GM12878 (cell line): ENCODE measurements around the gene RNF113B. TPM values are rescaled to one million over a fixed set of nuclear protein-coding genes. Genes with fewer than 3 reads are reported as not detected.

Experiments used
- ATAC-seq: fragments of 200-7000 bp; cut with Tn5 transposase; 3 replicates; pipeline ENCODE4 v1.9.1; 2020; ENCODE audit warnings: mild to moderate bottlenecking, moderate library complexity
- BruUV-seq: library from RNA; stranded (reverse); fragments of 400-500 nt; replicated peaks from 2 replicates; lab custom pipeline; 2021; lab: Mats Ljungman, UMichigan
- CTCF ChIA-PET: fragments of 300-600 bp; sonication (Branson Sonifier 250); formaldehyde crosslinking; extraction: SDS; loops from one replicate; lab custom pipeline; 2021; ENCODE audit warnings: inconsistent platforms; lab: Yijun Ruan, JAX
- POLR2A ChIA-PET: fragments of 350-600 bp; formaldehyde crosslinking; extraction: SDS; loops from one replicate; lab custom pipeline; 2021; ENCODE audit warnings: inconsistent platforms; lab: Charles Lee
- RAD21 ChIA-PET: fragments of 300-600 bp; sonication (Branson Sonifier 250); formaldehyde crosslinking; loops from one replicate; lab custom pipeline; 2023; ENCODE audit warnings: antibody characterized with exemption; ENCODE audit not compliant: unreplicated experiment; lab: Charles Lee
- SMC1A ChIA-PET: fragments of 300-600 bp; sonication (Branson Sonifier 250); formaldehyde crosslinking; loops from one replicate; lab custom pipeline; 2023; ENCODE audit not compliant: unreplicated experiment, uncharacterized antibody; lab: Charles Lee
- DNase-seq: peaks from one replicate; pipeline ENCODE4 v3.0.0-alpha.2; 2011; ENCODE audit warnings: low read depth, low spot score
- FAIRE-seq: peaks from 3 replicates; lab custom pipeline; 2011; peaks lifted over from hg19 to GRCh38; lab: Jason Lieb, UNC
- H2AFZ ChIP-seq: 2 replicates; pipeline ENCODE4 v1.6.0; 2011; ENCODE audit warnings: low read depth, low read length, control low read depth; ENCODE audit not compliant: control insufficient read depth
- H3K27ac ChIP-seq: 2 replicates; pipeline ENCODE4 v1.5.1; 2011; ENCODE audit warnings: control low read depth; ENCODE audit not compliant: control insufficient read depth, insufficient read depth
- H3K27me3 ChIP-seq, 2 experiments: replicated peaks in 1 of 2; 2 replicates each; pipeline versions ENCODE4 v1.6.0 to v1.6.1; 2011; ENCODE audit warnings: low read length in 1 of 2; ENCODE audit not compliant: control insufficient read depth in 2 of 2, insufficient read depth in 2 of 2
- H3K36me3 ChIP-seq, 2 experiments: 2 replicates each; pipeline ENCODE4 v1.5.1; 2011; ENCODE audit warnings: low read length in 1 of 2; ENCODE audit not compliant: control insufficient read depth in 2 of 2, insufficient read depth in 2 of 2
- H3K4me1 ChIP-seq: 2 replicates; pipeline ENCODE4 v1.6.1; 2011; ENCODE audit warnings: mild to moderate bottlenecking, low read length, moderate library complexity, mixed read lengths; ENCODE audit not compliant: control insufficient read depth, insufficient read depth
- H3K4me2 ChIP-seq: 2 replicates; pipeline ENCODE4 v1.6.0; 2011; ENCODE audit warnings: control low read depth; ENCODE audit not compliant: control insufficient read depth, insufficient read depth
- H3K4me3 ChIP-seq: fragments of 200-600 bp; sonication (generic); 2 replicates; pipeline ENCODE4 v1.5.1; 2016
- H3K79me2 ChIP-seq: 2 replicates; pipeline ENCODE4 v1.6.0; 2011; ENCODE audit warnings: low read length; ENCODE audit not compliant: control insufficient read depth, insufficient read depth
- H3K9ac ChIP-seq: 2 replicates; pipeline ENCODE4 v1.8.0; 2011; ENCODE audit warnings: low read length, control low read depth, mixed read lengths; ENCODE audit not compliant: control insufficient read depth, insufficient read depth
- H3K9me3 ChIP-seq: replicated peaks from 3 replicates; pipeline ENCODE4 v1.5.1; 2011; ENCODE audit warnings: mild to moderate bottlenecking, low read length; ENCODE audit not compliant: control insufficient read depth, insufficient read depth
- H4K20me1 ChIP-seq: 2 replicates; pipeline ENCODE4 v1.6.0; 2011; ENCODE audit not compliant: control insufficient read depth, insufficient read depth
- E2F4 ChIP-seq: IDR thresholded peaks from 2 replicates; pipeline ENCODE4 v1.6.1; 2012; ENCODE audit warnings: low read depth, low read length, improper control_type of control experiment
- MYC ChIP-seq: IDR thresholded peaks from 2 replicates; pipeline ENCODE4 v1.6.1; 2011; ENCODE audit warnings: mild to moderate bottlenecking, low read length, moderate library complexity, inconsistent platforms; ENCODE audit not compliant: insufficient read depth, insufficient replicate concordance, insufficient read length, severe bottlenecking
- POU2F2 ChIP-seq: IDR thresholded peaks from 3 replicates; pipeline ENCODE4 v1.6.1; 2011; ENCODE audit warnings: low read depth, mild to moderate bottlenecking, low read length, borderline replicate concordance
- YY1 ChIP-seq: IDR thresholded peaks from 2 replicates; pipeline ENCODE4 v1.6.1; 2011; ENCODE audit warnings: low read depth, mild to moderate bottlenecking, low read length
- ZNF687 ChIP-seq: fragments of 450-650 bp; IDR thresholded peaks from 2 replicates; pipeline ENCODE4 v1.6.1; 2017; ENCODE audit warnings: mild to moderate bottlenecking, moderate library complexity
- WGBS: methylation state at CpG from one replicate; pipeline ENCODE4 v1.1.6; 2016; ENCODE audit warnings: low lambda C conversion rate; ENCODE audit not compliant: insufficient replicate concordance, insufficient coverage; ENCODE audit errors: missing lambda C conversion rate; 5-methylcytosine and 5-hydroxymethylcytosine counted together
- in situ Hi-C: fragments of 300-500 bp; cut with MboI; formaldehyde crosslinking; loops from 9 replicates; pipeline ENCODE4 v1.14.3; 2018; ENCODE audit warnings: mixed read lengths
- intact Hi-C: fragments of 100-400 bp; cut with micrococcal nuclease; formaldehyde crosslinking; loops from one replicate; pipeline ENCODE4 v1.14.2; 2022; ENCODE audit not compliant: unreplicated experiment
- polyA plus RNA-seq, 11 experiments: library from polyadenylated mRNA; depleted of rRNA in 4 of 11; unstranded in 6 of 11; stranded (reverse) in 5 of 11; fragments of >200 nt; fragmentation: Nextera tagmentation in 4 of 11; fragmentation: Illumina TruSeq in 1 of 11; extraction: Ambion mirVana in 4 of 11; extraction: Trizol in 1 of 11; gene quantifications; 1 replicate in 1 of 11; 2 replicates in 10 of 11; pipeline versions ENCODE4 v1.2.1 to v1.2.3, GENCODE V29; 2011 to 2016; ENCODE audit warnings: inconsistent platforms in 2 of 11, missing spikeins in 2 of 11, low read depth in 1 of 11
- total RNA-seq, 4 experiments: library from RNA; depleted of rRNA in 3 of 4; stranded (reverse); fragments of >200 nt in 3 of 4; fragmentation: Illumina TruSeq in 1 of 4; extraction: Trizol in 1 of 4; gene quantifications; 2 replicates each; pipeline versions ENCODE4 v1.2.1 to v1.2.3, GENCODE V29; 2013 to 2021

The RNF113B gene
- total and polyA plus RNA-seq, 10 of the 15 experiments (the other 5 are each of a cell fraction or from before 2014, with no cell fraction given) = not detected

GRCh38 chr13:98208606-98209005, 31.5 kb upstream of the RNF113B start:
- H3K27ac ChIP-seq = no peak overlapping the region
- H3K4me1 ChIP-seq = no peaks in the 10 kb centered on the region
- in situ Hi-C loops = no loop called here
- no peak for ATAC-seq
- no TSS peak for BruUV-seq
- ChIA-PET RAD21 (interaction anchor here (1.5 kb wide), 1 partner anchor 17 kb away, joined by 3 read pairs; no protein-coding TSS in a partner anchor), CTCF (interaction anchor here (0.7 kb wide), 1 partner anchor 722 kb away, joined by 3 read pairs; no protein-coding TSS in a partner anchor), POLR2A (interaction anchor here (0.7 kb wide), 1 partner anchor 32 kb away, joined by 5 read pairs; no protein-coding TSS in a partner anchor), SMC1A (interaction anchor here (0.7 to 5.5 kb wide), 2 partner anchors 8 to 39 kb away, joined by 4 to 31 read pairs; no protein-coding TSS in a partner anchor)
- 24% methylated on average over 5 of the region's 5 CpGs for WGBS
- DNase-seq = no peak
- no peaks in the 10 kb centered on the region for H3K36me3 ChIP-seq
- H3K4me2 ChIP-seq = no peak overlapping the region
- intact Hi-C loops = no loop called here
- FAIRE-seq = no peak
- no peak overlapping the region for H2AFZ ChIP-seq
- no peaks in the 10 kb centered on the region for H3K79me2 ChIP-seq
- H3K27me3 ChIP-seq = no peaks in the 10 kb centered on the region
- no peak overlapping the region for H3K9ac ChIP-seq
- H3K9me3 ChIP-seq = no peaks in the 10 kb centered on the region; the same call in 2 of the 3 replicates
- H4K20me1 ChIP-seq = no peaks in the 10 kb centered on the region
- H3K4me3 ChIP-seq = no peak overlapping the region
- no peak for TF ChIP-seq MYC
- TF ChIP-seq E2F4 = no peak
- TF ChIP-seq YY1 = no peak
- TF ChIP-seq POU2F2 = no peak

- Histone ChIP-seq H3K9ac (no peak overlapping the region), H3K4me1 (no peaks in the 10 kb centered on the region), H3K36me3 (no peaks in the 10 kb centered on the region), H3K27me3 (no peaks in the 10 kb centered on the region), H3K4me3 (no peak overlapping the region), H3K27ac (no peak overlapping the region), H3K79me2 (no peaks in the 10 kb centered on the region), H3K4me2 (no peak overlapping the region), H2AFZ (no peak overlapping the region), H4K20me1 (no peaks in the 10 kb centered on the region), H3K9me3 (no peaks in the 10 kb centered on the region; the same call in 2 of the 3 replicates)
- CTCF ChIA-PET = interaction anchor here (1.0 to 1.1 kb wide), 2 partner anchors 9 to 63 kb away, joined by 3 to 5 read pairs; no protein-coding TSS in a partner anchor
- in situ Hi-C loops (no loop called here), intact Hi-C loops (no loop called here)
- WGBS = 24% methylated on average over 4 of the region's 4 CpGs
- BruUV-seq = no TSS peak
- DNase-seq (no peak), FAIRE-seq (no peak), ATAC-seq (no peak)
- RAD21 ChIA-PET = interaction anchor here (1.0 to 1.5 kb wide), 3 partner anchors 9 to 59 kb away, joined by 3 to 5 read pairs (median 3); no protein-coding TSS in a partner anchor
- SMC1A ChIA-PET = interaction anchor here (0.9 to 5.5 kb wide), 2 partner anchors 9 to 104 kb away, joined by 3 to 31 read pairs; no protein-coding TSS in a partner anchor
- POLR2A ChIA-PET = interaction anchor here (1.5 kb wide), 1 partner anchor 9 kb away, joined by 5 read pairs; no protein-coding TSS in a partner anchor
- TF ChIP-seq ZNF687 = no peak
These were observed 30.3 kb upstream of the RNF113B start for GRCh38 chr13:98207416-98207815.
